K562 (cell line): Measurements from ENCODE around the gene NAA38. TPM values are rescaled to one million over a fixed set of nuclear protein-coding genes. Genes with fewer than 3 reads are reported as not detected.

Source experiments
- ETS1 ChIP-seq: conservative IDR thresholded peaks from 2 replicates; pipeline ENCODE4 v1.6.1; 2011; ENCODE audit warnings: low read depth, mild to moderate bottlenecking, low read length; ENCODE audit not compliant: control insufficient read depth
- KDM1A ChIP-seq, 2 experiments: fragments of 450-650 bp; IDR thresholded peaks; 2 replicates each; pipeline ENCODE4 v1.6.1; 2016; ENCODE audit warnings: mild to moderate bottlenecking in 2 of 2
- KLF1 ChIP-seq: fragments of 450-650 bp; IDR thresholded peaks from 2 replicates; pipeline ENCODE4 v1.6.1; 2016; ENCODE audit warnings: missing genetic modification characterization, missing compliant biosample characterization
- KLF13 ChIP-seq: fragments of 450-650 bp; IDR thresholded peaks from 2 replicates; pipeline ENCODE4 v1.6.1; 2016; ENCODE audit warnings: missing genetic modification characterization, low read depth, mild to moderate bottlenecking, missing compliant biosample characterization, moderate library complexity, borderline replicate concordance
- NBN ChIP-seq: fragments of 450-650 bp; IDR thresholded peaks from 2 replicates; pipeline ENCODE4 v1.6.1; 2016; ENCODE audit warnings: low read depth, mild to moderate bottlenecking
- PYGO2 ChIP-seq: fragments of 450-650 bp; IDR thresholded peaks from 2 replicates; pipeline ENCODE4 v1.6.1; 2016; ENCODE audit warnings: mild to moderate bottlenecking, missing genetic modification characterization, moderate library complexity, missing compliant biosample characterization
- RB1 ChIP-seq: fragments of 450-650 bp; IDR thresholded peaks from 2 replicates; pipeline ENCODE4 v1.6.1; 2017; ENCODE audit warnings: low read depth, mild to moderate bottlenecking
- RCOR1 ChIP-seq, 2 experiments: IDR thresholded peaks; 2 replicates each; pipeline ENCODE4 v1.6.1; 2012; ENCODE audit warnings: low read depth in 2 of 2, low read length in 2 of 2, borderline replicate concordance in 1 of 2, improper control_type of control experiment in 1 of 2
- RFX7 ChIP-seq: fragments of 250-450 bp; sonication (Bioruptor Pico); IDR thresholded peaks from 2 replicates; pipeline ENCODE4 v1.5.1; 2021; ENCODE audit warnings: mild to moderate bottlenecking
- SNAPC5 ChIP-seq: fragments of 250-450 bp; sonication (Bioruptor Pico); IDR thresholded peaks from 2 replicates; pipeline ENCODE4 v1.8.0; 2021; ENCODE audit warnings: moderate library complexity, mild to moderate bottlenecking, inconsistent platforms
- SRSF9 ChIP-seq: fragments of 200-400 bp; formaldehyde crosslinking; IDR thresholded peaks from 2 replicates; pipeline ENCODE4 v1.6.1; 2017; ENCODE audit warnings: low read depth, low read length, borderline replicate concordance
- TCF3 ChIP-seq: sonication (generic); formaldehyde crosslinking; IDR thresholded peaks from 2 replicates; pipeline ENCODE4 v1.4.0; 2020; ENCODE audit warnings: mild to moderate bottlenecking, missing genetic modification reagents
- UBTF ChIP-seq, 2 experiments: IDR thresholded peaks; 2 replicates each; pipeline ENCODE4 v1.6.1; 2012; ENCODE audit warnings: improper control_type of control experiment in 2 of 2, low read depth in 2 of 2, low read length in 2 of 2, borderline replicate concordance in 1 of 2
- ZNF449 ChIP-seq: fragments of 250-450 bp; sonication (Bioruptor Pico); IDR thresholded peaks from 2 replicates; pipeline ENCODE4 v1.8.0; 2022; ENCODE audit warnings: moderate library complexity, mild to moderate bottlenecking, inconsistent platforms
- ZNF592 ChIP-seq: fragments of 450-650 bp; IDR thresholded peaks from 2 replicates; pipeline ENCODE4 v1.6.1; 2017; ENCODE audit warnings: antibody characterized with exemption, mild to moderate bottlenecking
- ZNF764 ChIP-seq: fragments of 250-450 bp; sonication (Bioruptor Pico); IDR thresholded peaks from 2 replicates; pipeline ENCODE4 v1.4.0; 2020; ENCODE audit warnings: low read depth, mild to moderate bottlenecking, moderate library complexity
- polyA plus RNA-seq, 8 experiments: library from polyadenylated mRNA; depleted of rRNA in 4 of 8; stranded (reverse) in 5 of 8; unstranded in 3 of 8; fragments of >200 nt; fragmentation: Nextera tagmentation in 2 of 8; fragmentation: Illumina TruSeq in 1 of 8; extraction: Ambion mirVana in 2 of 8; extraction: Trizol in 1 of 8; gene quantifications; 2 replicates each; pipeline versions ENCODE4 v1.2.1 to v1.2.3, GENCODE V29; 2011 to 2014; ENCODE audit warnings: inconsistent platforms in 1 of 8, missing spikeins in 1 of 8
- total RNA-seq, 7 experiments: library from RNA; depleted of rRNA in 6 of 7; stranded (reverse); fragments of >200 nt in 6 of 7; fragmentation: Illumina TruSeq in 2 of 7; extraction: Trizol in 2 of 7; gene quantifications; 2 replicates each; pipeline versions ENCODE4 v1.2.1 to v1.2.3, GENCODE V29; 2011 to 2021; ENCODE audit warnings: low replicate concordance in 1 of 7

The NAA38 gene
- total and polyA plus RNA-seq, 9 of the 15 experiments (the other 6 are each of a cell fraction or from before 2014, with no cell fraction given): 16.4 to 99.8 (median 57.3) TPM

- TF ChIP-seq NBN: no peak; the same call in 1 of the 2 replicates
- no peak for TF ChIP-seq RB1
- TF ChIP-seq TCF3 (CRISPR knock-in tag): no peak; the same call in 1 of the 2 replicates
- no peak for TF ChIP-seq KDM1A (IDR thresholded peaks at IDR 0.05)
- no peak for TF ChIP-seq ZNF764 (CRISPR knock-in tag)
- no peak for TF ChIP-seq SRSF9
- TF ChIP-seq PYGO2 (tag): no peak
- no peak for TF ChIP-seq KLF13 (tag)
- TF ChIP-seq ZNF592: 0 out of 2 replicates have a peak, but pooled peaks have one; percentile 38
- no peak for TF ChIP-seq KLF1 (tag)
- TF ChIP-seq UBTF (IDR thresholded peaks at IDR 0.05; ENCODE audit: borderline replicate concordance in 1 of 2, low read depth in 2 of 2, low read length in 2 of 2): no peak
- no peak for TF ChIP-seq RFX7 (CRISPR knock-in tag)
- no peak for TF ChIP-seq SNAPC5 (CRISPR knock-in tag)
- TF ChIP-seq RCOR1 (IDR thresholded peaks at IDR 0.05; ENCODE audit: borderline replicate concordance in 1 of 2, low read depth in 2 of 2, low read length in 2 of 2): no peak
- no peak for TF ChIP-seq ZNF449
- 0 out of 2 replicates have a peak, but pooled peaks have one; percentile 46 for TF ChIP-seq ETS1
Measured at GRCh38 chr17:7857713-7858521, 558 bp upstream of the NAA38 start, which contains the start of gene CYB5D1 (continued).
